ENCODE results near the gene PHGDH.
A peak's percentile ranks its signal among the peaks of the same experiment; 100 is the strongest.

Gene PHGDH

DNA sequence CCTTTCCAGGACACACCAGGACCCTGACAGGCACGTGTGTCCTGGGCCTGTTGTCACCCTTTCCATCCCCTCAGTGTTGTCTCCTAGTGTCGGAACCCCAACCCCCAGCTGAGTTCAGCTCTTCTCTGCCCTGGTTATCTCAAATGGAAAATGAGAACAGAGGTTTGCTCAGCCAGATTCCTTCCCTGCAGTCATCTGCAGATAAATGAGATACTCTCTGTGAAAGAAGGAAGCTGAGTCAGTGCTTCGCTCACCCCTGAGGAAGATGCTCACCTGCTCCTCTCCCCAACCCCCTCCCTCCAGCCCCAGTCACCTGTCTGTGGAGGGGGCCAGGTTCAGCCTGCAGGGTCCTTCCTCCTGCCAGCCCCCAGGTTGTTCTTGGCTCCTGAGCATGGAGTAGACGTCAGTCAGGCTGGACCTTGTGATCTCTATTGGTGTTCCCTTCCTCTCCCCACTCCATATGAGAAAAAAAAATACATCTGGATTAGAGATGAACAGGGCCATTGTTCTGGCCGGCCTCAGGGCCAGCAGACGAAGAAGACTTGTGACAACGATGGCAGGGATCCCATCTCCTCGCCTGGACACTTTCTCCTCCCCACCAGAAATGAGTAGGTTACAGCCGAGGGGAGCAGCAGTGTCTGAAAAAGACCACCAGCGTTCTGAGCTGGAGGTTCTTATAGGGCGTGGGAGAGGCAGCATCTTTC, 20.9 kb downstream of the PHGDH start:
- DNase-seq (ENCODE audit: low spot score): no peak

GRCh38 chr1:119733754-119734153, 22.0 kb downstream of the PHGDH start:
- no peak for DNase-seq (ENCODE audit: low spot score)

- DNase-seq (ENCODE audit: low spot score): no peak
Observed at GRCh38 chr1:119735217-119735616, 23.5 kb downstream of the PHGDH start.

DNA sequence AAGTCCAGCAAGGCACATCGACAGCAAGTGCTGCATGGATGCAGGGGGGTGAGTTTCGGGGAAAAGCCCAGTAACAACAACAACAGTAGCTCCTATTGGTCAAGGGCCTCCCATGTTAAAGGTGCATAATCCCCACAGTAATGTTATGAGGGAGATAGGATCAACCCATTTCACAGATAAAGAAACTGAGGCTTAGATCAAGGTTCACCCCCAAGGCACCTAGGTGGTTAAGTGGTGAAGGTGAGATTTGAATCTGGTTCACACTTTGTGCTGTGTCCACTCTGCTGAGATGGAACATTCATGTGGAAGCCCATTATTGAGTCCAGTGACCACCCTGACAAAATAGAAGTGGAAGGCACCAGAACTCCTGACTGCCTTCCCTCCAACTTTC, 24.9 kb downstream of the PHGDH start:
- DNase-seq (ENCODE audit: low spot score): no peak

GRCh38 chr1:119737040-119737682, 25.4 kb downstream of the PHGDH start:
- peak; percentile 18 for DNase-seq (ENCODE audit: low spot score)

DNA sequence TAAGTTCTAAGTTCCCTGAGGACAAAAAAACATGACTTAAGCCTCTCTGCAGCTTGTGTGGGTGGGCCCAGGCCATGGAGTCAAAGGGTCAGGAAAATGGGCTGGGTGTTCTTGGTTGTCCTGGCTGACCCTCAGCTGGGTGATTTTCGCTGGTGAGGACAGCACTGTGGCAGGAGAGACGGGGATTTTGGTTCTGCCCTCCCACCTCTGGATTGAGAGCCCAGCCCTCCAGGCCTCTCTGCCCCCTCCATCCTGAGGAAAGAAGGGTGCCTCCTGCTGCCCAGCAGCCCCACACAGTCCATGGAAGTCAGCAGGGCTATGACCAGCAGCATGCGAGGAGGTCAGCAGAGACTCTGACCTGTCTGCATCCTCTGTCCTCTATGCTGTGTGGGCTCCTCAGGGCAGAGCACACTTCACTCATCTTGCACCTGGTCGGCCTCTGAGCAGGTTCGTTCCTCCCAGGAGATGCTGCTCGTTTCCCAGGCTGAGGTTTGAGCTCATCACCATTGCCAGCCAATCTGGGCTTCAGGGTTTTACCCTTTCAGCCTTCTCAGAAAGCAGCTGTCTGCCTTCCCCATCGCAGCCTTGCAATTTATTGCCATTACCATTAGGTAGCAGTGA, 26.5 kb downstream of the PHGDH start:
- DNase-seq (ENCODE audit: low spot score): no peak

DNA sequence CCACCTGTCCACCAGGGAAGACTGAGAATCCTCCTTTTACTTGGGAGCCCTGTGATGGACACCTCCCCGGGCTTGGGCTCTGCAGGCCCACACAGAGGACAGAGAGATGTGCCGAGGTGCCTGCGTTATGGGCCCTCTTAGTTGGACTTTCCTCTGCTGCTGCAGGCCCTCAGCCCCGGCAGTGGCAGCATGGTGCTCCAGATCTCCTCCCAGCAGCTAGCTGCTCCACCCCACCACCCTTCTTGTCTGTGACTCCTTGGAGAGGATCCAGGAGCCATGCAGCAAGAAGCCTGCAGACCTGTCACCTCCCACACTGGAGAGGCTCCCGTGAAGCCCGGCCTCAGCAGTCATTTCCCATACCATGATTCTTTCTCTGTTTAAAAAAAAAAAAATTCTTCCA, 27.4 kb downstream of the PHGDH start:
- no peak for DNase-seq (ENCODE audit: low spot score)

- DNase-seq (ENCODE audit: low spot score): no peak
Observed at GRCh38 chr1:119740261-119740660, 28.5 kb downstream of the PHGDH start.

- no peak for DNase-seq (ENCODE audit: low spot score)
Observed at GRCh38 chr1:119740896-119741780, 29.4 kb downstream of the PHGDH start.

DNA sequence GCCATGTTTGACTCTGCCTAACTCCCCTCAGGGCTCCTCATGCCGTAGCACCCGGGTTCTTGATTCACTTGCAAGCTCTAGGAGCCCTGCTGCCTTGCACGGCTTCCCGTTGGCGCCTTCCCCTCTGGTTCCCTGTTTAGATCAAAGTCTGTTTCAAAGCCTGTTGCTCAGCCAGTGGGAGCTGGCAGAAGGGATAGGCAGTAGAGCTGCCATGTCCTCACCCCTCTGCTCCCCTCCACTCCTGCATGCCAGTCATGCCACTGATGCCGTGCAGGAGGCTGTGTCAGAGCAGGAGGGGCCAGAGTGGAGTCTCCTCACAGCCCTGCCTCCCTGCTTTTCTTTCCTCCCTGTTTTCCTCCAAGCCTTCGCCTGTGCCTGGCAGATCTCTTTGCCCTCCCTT, 30.5 kb downstream of the PHGDH start:
- no peak for DNase-seq (ENCODE audit: low spot score)

DNA sequence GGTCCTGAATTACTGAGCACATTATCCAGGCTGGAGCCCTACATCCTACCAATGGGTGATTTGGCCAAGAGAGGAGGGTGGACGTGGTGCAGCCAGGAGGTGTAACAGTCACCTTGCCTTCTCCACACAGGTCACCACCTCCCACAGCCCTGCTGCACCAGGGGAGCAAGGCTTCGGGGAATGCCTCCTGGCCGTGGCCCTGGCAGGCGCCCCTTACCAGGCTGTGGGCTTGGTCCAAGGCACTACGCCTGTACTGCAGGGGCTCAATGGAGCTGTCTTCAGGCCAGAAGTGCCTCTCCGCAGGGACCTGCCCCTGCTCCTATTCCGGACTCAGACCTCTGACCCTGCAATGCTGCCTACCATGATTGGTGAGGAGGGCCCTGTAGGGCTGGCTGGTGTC, 30.9 kb downstream of the PHGDH start:
- DNase-seq (ENCODE audit: low spot score): no peak

DNA sequence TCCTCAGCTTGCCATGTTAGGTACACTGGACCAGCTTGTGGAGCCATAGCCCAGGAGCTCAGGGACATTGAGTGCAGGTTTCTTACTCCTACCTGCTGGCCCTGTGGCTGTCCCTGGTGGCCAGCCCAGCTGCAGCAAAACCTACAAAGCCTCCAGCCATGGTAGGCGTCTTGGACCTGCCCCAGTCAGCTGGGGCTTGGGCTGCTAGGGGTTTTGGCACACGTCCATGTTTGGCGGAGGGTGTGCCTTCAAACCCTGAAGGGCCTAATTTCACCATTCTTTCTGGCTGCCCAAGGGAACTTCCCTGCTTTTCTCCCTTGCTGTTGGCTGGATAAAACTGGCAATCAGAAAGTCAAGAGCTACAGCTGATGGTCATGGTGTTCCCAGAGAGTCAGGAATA, 31.6 kb downstream of the PHGDH start:
- DNase-seq (ENCODE audit: low spot score): no peak

DNA sequence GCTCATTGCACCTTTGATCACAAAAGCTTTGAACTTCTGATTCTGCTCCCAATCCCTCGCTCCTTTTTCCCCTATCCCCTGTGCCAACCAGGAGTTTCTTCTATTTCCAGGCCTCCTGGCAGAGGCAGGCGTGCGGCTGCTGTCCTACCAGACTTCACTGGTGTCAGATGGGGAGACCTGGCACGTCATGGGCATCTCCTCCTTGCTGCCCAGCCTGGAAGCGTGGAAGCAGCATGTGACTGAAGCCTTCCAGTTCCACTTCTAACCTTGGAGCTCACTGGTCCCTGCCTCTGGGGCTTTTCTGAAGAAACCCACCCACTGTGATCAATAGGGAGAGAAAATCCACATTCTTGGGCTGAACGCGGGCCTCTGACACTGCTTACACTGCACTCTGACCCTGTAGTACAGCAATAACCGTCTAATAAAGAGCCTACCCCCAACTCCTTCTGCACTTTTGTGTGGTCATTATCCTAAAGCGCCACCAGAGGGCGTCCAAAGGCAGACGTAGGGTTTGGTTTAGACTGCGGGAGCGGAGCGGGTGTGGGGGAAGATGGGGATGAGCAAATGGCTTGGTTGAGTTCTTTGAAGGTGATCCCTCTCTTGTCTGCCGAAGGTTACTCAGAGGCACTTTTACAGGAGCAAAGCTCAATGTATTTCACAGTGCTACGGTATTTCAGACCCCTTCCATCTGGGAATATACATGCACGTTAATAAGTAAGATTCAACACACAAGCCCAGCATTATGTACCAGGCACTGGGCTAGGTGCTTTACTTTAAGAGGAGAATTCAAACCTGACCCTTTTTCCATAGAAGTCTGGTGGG, 32.3 kb downstream of the PHGDH start:
- peak; percentile 51 for DNase-seq (ENCODE audit: low spot score)

DNA sequence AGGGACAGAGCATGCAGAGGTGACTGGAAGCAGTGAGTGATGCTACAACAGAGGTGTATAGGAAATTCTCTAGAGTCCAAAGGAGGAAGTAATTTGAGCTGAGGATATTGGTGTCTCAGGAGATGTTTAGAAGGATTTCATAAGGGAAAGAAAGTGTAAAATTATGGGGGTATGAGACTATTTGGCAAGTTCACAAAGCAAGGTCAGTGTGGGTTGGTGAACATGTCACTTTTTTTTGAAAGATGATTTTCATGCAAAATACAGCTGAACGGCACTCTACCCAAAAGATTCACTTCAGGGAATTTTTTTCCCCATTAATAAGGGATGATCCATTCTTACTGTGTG, 32.8 kb downstream of the PHGDH start:
- no peak for DNase-seq (ENCODE audit: low spot score)

- DNase-seq (ENCODE audit: low spot score): no peak
Observed at GRCh38 chr1:119745034-119745433, 33.3 kb downstream of the PHGDH start.

DNA sequence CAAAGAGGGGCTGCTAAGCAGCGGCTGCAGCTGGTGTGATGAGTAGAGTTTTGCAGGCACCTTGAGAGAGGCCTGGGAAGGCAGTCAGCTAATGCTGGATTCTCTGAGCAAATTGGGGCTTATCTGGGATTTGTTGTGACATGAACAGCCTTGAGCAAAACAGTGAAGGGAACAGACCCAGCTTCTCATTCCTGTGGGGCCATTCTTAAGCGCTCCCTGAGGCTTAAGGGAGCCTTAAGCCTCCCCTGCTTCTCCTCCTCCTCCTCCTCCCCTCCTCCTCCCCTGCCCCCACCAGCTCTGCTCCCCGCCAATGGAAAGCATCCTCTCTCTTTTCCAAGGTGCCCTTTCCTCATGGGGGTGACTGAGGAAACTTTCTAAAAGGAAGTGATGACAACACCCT, 35.7 kb downstream of the PHGDH start:
- DNase-seq (ENCODE audit: low spot score): no peak

DNA sequence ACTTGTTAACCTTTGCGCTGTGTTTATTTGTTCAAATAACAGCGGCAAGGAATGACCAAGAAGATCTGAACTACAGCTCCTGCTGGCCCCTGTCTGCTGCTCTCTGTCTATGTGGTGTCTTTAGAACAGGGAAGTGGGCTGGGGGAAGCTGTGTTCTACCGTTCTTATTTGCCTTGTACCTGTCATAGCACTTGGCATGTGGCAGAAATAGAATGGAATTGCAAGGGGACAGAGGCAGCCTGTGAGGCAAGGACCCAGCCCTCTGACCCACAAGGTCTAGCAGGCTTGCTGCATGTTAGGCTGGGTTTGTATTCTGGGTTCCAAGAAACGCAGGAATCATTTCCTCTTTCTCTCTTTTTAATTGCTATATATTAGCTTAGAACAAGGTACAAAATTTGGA, 36.3 kb downstream of the PHGDH start:
- DNase-seq (ENCODE audit: low spot score): no peak

GRCh38 chr1:119752592-119752991, 40.9 kb downstream of the PHGDH start:
- DNase-seq (ENCODE audit: low spot score): no peak

DNA sequence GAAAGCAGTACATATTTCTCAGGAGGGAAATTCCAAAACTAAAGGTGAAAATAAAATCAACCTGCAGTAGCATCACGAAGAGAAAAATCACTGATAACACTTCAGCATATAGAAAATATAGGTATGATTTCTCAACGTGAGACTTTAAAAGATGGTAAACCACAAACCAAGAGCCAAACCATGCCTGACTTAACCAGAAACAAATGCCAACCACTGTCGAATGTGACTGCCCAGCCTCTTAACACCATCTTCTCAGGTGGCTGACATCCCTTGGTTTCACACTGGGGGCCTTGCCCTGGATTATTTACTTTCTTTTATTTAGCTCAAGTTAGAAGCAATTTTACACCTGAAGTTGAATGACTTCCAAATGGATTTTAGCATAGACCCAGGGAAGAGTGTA, 46.9 kb downstream of the PHGDH start:
- no peak for DNase-seq (ENCODE audit: low spot score)

GRCh38 chr1:119762409-119762808, 50.7 kb downstream of the PHGDH start:
- no peak for DNase-seq (ENCODE audit: low spot score)

DNA sequence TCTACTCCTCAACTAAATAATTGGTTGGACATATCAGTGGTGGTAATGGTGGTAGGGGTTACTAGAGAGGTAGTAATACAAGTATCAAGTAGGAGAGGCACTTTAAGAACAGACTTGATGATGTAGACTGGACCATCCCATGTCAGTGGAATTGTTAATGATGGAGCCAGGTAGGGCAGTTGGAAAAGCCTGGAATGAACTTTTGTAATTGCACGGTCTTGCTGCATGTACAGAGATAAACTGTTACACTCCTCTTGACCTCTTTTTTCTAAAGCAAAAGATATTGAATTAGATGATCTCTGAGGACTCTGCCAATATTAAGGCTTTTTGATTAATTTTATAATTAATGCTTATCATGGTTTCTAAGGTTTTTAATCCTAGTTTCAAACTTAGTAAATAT, 51.2 kb downstream of the PHGDH start:
- no peak for DNase-seq (ENCODE audit: low spot score)

DNA sequence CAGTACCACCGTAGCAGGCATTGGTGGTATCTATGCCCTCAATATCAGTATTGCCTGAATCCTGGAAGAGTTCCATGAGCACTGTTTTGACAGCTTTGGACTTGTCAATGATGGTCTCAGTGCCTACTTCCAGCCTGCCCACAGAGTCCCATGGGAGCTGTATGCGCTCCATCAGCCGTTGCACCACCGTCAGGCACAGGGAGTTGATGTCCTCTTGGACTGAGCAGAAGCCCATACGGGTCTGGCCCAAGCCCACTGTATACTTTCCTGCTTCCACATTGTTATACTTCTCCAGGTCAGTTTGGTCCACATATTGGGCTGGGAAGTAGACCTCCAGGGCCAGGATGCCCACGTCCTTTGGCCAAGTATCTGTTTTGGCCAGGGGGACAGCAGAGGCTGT, 52.5 kb downstream of the PHGDH start:
- DNase-seq (ENCODE audit: low spot score): no peak

Measured in hematopoietic multipotent progenitor cell treated with erythropoietin and hydrocortisone succinate and interleukin-3 and kit ligand, for 15 days (in vitro differentiated cells).